ENCODE measurements around the gene CCDC17. TPM values are rescaled to one million over a fixed set of nuclear protein-coding genes. Genes with fewer than 3 reads are reported as not detected.

The CCDC17 gene
- total RNA-seq, 1 experiment from 2014 or later = 1.9 TPM

GRCh38 chr1:45583666-45584350, 40.0 kb downstream of the CCDC17 start, which contains the start of gene NASP:
Gene NASP (plus strand): TSS chr1:45584041. CDS start chr1:45584147, 106 bp downstream.
- peak within 1 kb of the TSS; percentile 99 for H3K18ac ChIP-seq (ENCODE audit: insufficient read length, low read depth, low read length)
- peaks cover 2 to 3% of the 10 kb centered on the region in 2 experiments; a peak in 3 of 5 replicates for H3K9me3 Mint-ChIP-seq
- H3K4me2 ChIP-seq (ENCODE audit: insufficient read depth, insufficient read length, low read length) = peak within 1 kb of the TSS; percentile 86
- no peaks in the 10 kb centered on the region for H3K4me1 ChIP-seq (ENCODE audit: insufficient read depth, low read length)
- WGBS (ENCODE audit: extremely low coverage, insufficient read length, low lambda C conversion rate) = no CpG with 5 or more reads among the region's 41 CpGs
- H3K27me3 ChIP-seq (ENCODE audit: insufficient read depth, low read length) = no peaks in the 10 kb centered on the region
- H3T11ph ChIP-seq (ENCODE audit: low read length) = peak within 1 kb of the TSS; percentile 26
- H3K27ac Mint-ChIP-seq = peak within 1 kb of the TSS; percentile 99 to 100 (median 100)
- H3K23ac ChIP-seq (ENCODE audit: insufficient read length, low read depth, low read length) = peak within 1 kb of the TSS; percentile 44
- peaks cover 6% of the 10 kb centered on the region for H3K23me2 ChIP-seq (ENCODE audit: insufficient read length, low read depth, low read length, poor library complexity, severe bottlenecking)
- peak within 1 kb of the TSS; percentile 62 for H2BK120ac ChIP-seq (ENCODE audit: low read depth, low read length, poor library complexity, severe bottlenecking)
- H2BK20ac ChIP-seq (ENCODE audit: low read depth, low read length, poor library complexity, severe bottlenecking) = no peak within 1 kb of the TSS
- no peaks in the 10 kb centered on the region for H3K79me1 ChIP-seq (ENCODE audit: insufficient read depth, low read depth, low read length, poor library complexity, severe bottlenecking)
- H3K9me3 ChIP-seq (ENCODE audit: control insufficient read depth, low read depth, low read length) = no peaks in the 10 kb centered on the region
- TF ChIP-seq CTCF (conservative IDR thresholded peaks at IDR 0.05) = no peak; the same call in 2 of the 3 replicates
- H2AK5ac ChIP-seq (ENCODE audit: insufficient read length, low read length) = peak within 1 kb of the TSS; percentile 44
- peak within 1 kb of the TSS; percentile 100 for H3K14ac ChIP-seq (ENCODE audit: insufficient read depth, low read length)
- no peaks in the 10 kb centered on the region for H4K20me1 ChIP-seq (ENCODE audit: control insufficient read depth, insufficient read depth, insufficient read length)
- no peak within 1 kb of the TSS for H2AFZ ChIP-seq (ENCODE audit: low read length)
- H4K91ac ChIP-seq (ENCODE audit: insufficient read length, low read depth, low read length) = peak within 1 kb of the TSS; percentile 87
- H3K27ac ChIP-seq (ENCODE audit: insufficient read length, low read depth, low read length) = peak within 1 kb of the TSS; percentile 86
- peaks cover 17 to 28% of the 10 kb centered on the region in 2 experiments for H3K4me1 Mint-ChIP-seq
- H3K36me3 Mint-ChIP-seq (ENCODE audit: insufficient read depth in 1 of 3, low read depth in 3 of 3) = peaks cover 24 to 32% (median 28%) of the 10 kb centered on the region in 3 experiments
- H3K9ac ChIP-seq (ENCODE audit: extremely low read depth, insufficient read length, low read length) = peak within 1 kb of the TSS; percentile 100
- H4K5ac ChIP-seq (ENCODE audit: insufficient read length, low read depth, low read length) = peak within 1 kb of the TSS; percentile 96
- peak within 1 kb of the TSS; percentile 99 to 100 for H3K4me3 Mint-ChIP-seq
- H3K56ac ChIP-seq (ENCODE audit: insufficient read length, low read depth, low read length) = peak within 1 kb of the TSS; percentile 77
- H3K79me2 ChIP-seq (ENCODE audit: insufficient read depth, low read length) = peaks cover 39% of the 10 kb centered on the region
- no peak within 1 kb of the TSS for H2BK15ac ChIP-seq (ENCODE audit: low read depth, low read length)
- peaks cover 3% of the 10 kb centered on the region; the same call in 1 of the 2 replicates for H3K27me3 Mint-ChIP-seq (ENCODE audit: low read depth)
- H2BK12ac ChIP-seq (ENCODE audit: insufficient read length, low read depth, low read length) = no peak within 1 kb of the TSS
- peak within 1 kb of the TSS; percentile 39 for H4K8ac ChIP-seq (replicated peaks; ENCODE audit: insufficient read length, low read depth, low read length)
- peak; percentile 87 for DNase-seq
- peak within 1 kb of the TSS; percentile 90; the same call in 1 of the 2 replicates for H3K4ac ChIP-seq (ENCODE audit: low read depth, low read length)
- peak within 1 kb of the TSS; percentile 76 for H2BK5ac ChIP-seq (ENCODE audit: insufficient read length, low read length)

All from H9 (cell line).